ENCODE data around the gene LSP1. TPM values are rescaled to one million over a fixed set of nuclear protein-coding genes. Genes with fewer than 3 reads are reported as not detected.

Gene LSP1
- total RNA-seq, 2 experiments from 2014 or later = 228 to 232 TPM

DNA sequence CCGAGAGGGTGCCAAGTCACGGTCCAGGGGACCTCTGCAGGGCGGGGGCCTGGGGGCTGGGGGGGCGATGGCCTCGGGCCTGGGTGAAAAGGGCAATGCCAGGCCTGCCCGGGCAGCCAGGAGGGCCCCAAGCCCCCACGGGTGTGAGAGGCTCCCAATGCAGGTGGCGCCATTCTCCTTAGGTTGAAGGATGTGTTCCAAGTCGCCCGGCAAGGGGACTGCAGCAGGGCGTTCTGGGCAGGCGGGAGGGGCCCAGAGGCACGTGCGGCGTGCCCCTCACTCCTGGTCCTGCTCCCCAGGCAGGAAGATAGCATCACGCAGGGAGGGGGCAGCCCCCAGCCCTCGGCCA lies 14.8 kb upstream of the LSP1 start:
- no peaks in the 10 kb centered on the region for H3K36me3 Mint-ChIP-seq (ENCODE audit: low read depth)
- H3K27me3 Mint-ChIP-seq = no peaks in the 10 kb centered on the region
- Histone ChIP-seq H3K4me1 (ENCODE audit: insufficient read depth, low read length) (peaks cover 29% of the 10 kb centered on the region), H3K27me3 (ENCODE audit: control insufficient read depth in 1 of 2, insufficient read depth in 2 of 2, low read length in 2 of 2) (peaks cover 1 to 2% of the 10 kb centered on the region in 2 experiments), H3K4me3 (ENCODE audit: low read length) (no peak overlapping the region), H3K27ac (ENCODE audit: low read depth in 1 of 2, low read length in 2 of 2) (no peak overlapping the region), H3K36me3 (ENCODE audit: insufficient read depth, low read length) (no peaks in the 10 kb centered on the region), H3K9me3 (ENCODE audit: control insufficient read depth in 1 of 2, insufficient read depth in 1 of 2, low read length in 2 of 2) (peaks cover 0 to 3% of the 10 kb centered on the region in 2 experiments)
- intact Hi-C loops (cut with DNase I, micrococcal nuclease) = loop anchor here in 1 of 2 experiments (1.0 kb wide), 1 partner anchor 15 kb away; the partner anchor contains the start of gene LSP1
- CTCF ChIA-PET = interaction anchor here (1.1 kb wide), 1 partner anchor 44 kb away, joined by 4 read pairs; no protein-coding TSS in a partner anchor
- ATAC-seq (ENCODE audit: poor library complexity) = no peak
- peak in 3 of 14 experiments; percentile 23 to 49 (median 24) for DNase-seq
- peaks cover 12% of the 10 kb centered on the region for H3K4me1 Mint-ChIP-seq (ENCODE audit: low read depth)
- no peaks in the 10 kb centered on the region for H3K9me3 Mint-ChIP-seq
- POLR2A ChIA-PET = interaction anchor here (1.2 to 1.3 kb wide), 2 partner anchors 14 to 163 kb away, joined by 3 to 4 read pairs; partner anchors contain the start of gene LSP1
- TF ChIP-seq, protein P1, sequence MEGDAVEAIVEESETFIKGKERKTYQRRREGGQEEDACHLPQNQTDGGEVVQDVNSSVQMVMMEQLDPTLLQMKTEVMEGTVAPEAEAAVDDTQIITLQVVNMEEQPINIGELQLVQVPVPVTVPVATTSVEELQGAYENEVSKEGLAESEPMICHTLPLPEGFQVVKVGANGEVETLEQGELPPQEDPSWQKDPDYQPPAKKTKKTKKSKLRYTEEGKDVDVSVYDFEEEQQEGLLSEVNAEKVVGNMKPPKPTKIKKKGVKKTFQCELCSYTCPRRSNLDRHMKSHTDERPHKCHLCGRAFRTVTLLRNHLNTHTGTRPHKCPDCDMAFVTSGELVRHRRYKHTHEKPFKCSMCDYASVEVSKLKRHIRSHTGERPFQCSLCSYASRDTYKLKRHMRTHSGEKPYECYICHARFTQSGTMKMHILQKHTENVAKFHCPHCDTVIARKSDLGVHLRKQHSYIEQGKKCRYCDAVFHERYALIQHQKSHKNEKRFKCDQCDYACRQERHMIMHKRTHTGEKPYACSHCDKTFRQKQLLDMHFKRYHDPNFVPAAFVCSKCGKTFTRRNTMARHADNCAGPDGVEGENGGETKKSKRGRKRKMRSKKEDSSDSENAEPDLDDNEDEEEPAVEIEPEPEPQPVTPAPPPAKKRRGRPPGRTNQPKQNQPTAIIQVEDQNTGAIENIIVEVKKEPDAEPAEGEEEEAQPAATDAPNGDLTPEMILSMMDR (IDR thresholded peaks at IDR 0.05) = no peak
- no peak overlapping the region for H3K4me3 Mint-ChIP-seq
- no peak overlapping the region for H3K27ac Mint-ChIP-seq

DNA sequence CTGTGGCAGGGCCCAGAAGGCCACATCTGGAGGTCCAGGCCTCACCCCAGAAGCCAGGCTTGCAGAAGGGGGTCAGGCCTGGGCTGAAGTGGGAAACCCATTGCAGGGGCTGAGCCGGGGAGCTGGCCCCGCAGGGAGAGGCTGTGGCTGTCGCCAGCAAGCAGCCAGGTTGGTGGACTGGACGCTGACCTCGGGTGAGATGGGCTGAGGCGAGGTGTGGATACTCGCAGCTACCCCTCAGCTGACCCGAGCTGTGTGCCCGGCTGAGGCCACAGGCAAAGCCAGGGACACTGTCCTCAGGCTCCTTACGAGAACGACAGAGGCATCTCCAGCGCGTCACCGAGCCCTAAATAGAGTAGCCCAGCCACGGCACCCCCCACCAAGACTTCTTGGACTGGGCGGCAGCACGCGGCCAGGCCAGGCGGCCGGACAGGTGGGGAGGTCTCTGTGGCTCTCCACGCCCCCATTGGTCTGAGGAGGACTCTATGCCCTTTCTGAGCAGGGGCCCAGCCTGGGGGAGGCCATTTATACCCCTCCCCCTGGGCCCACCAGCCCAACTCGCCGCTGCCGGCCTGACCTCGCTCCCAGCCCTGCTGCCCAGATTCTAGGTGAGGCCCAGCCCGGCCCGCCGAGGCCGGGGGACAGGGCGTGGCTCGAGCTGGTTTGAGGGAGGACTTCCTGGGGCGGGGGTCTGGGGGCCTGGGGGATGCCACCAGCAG lies 14.3 kb upstream of the LSP1 start, which contains the start of gene TNNI2:
Gene TNNI2 (plus strand): TSS at position 556 of the 719 bp plus-strand sequence. CDS start 716 bp downstream, outside the sequence.
- intact Hi-C loops (cut with DNase I, micrococcal nuclease) = loop anchor here in 1 of 2 experiments (1.0 kb wide), 1 partner anchor 15 kb away; the partner anchor contains the start of gene LSP1
- H3K27ac ChIP-seq (ENCODE audit: low read depth in 1 of 2, low read length in 2 of 2) = no peak within 1 kb of the TSS
- no peaks in the 10 kb centered on the region for H3K27me3 Mint-ChIP-seq
- H3K4me3 Mint-ChIP-seq = no peak within 1 kb of the TSS
- peaks cover 34% of the 10 kb centered on the region for H3K4me1 ChIP-seq (ENCODE audit: insufficient read depth, low read length)
- no peak within 1 kb of the TSS for H3K4me3 ChIP-seq (ENCODE audit: low read length)
- peaks cover 0 to 2% of the 10 kb centered on the region in 2 experiments for H3K27me3 ChIP-seq (ENCODE audit: control insufficient read depth in 1 of 2, insufficient read depth in 2 of 2, low read length in 2 of 2)
- no peaks in the 10 kb centered on the region for H3K36me3 Mint-ChIP-seq (ENCODE audit: low read depth)
- ATAC-seq (ENCODE audit: poor library complexity) = no peak
- no peak within 1 kb of the TSS for H3K27ac Mint-ChIP-seq
- TF ChIP-seq, protein P1 (IDR thresholded peaks at IDR 0.05) = no peak
- H3K36me3 ChIP-seq (ENCODE audit: insufficient read depth, low read length) = no peaks in the 10 kb centered on the region
- H3K4me1 Mint-ChIP-seq (ENCODE audit: low read depth) = peaks cover 17% of the 10 kb centered on the region
- ChIA-PET CTCF (interaction anchor here (1.1 kb wide), 1 partner anchor 44 kb away, joined by 4 read pairs; no protein-coding TSS in a partner anchor), POLR2A (interaction anchor here (1.2 to 1.3 kb wide), 2 partner anchors 14 to 162 kb away, joined by 3 to 4 read pairs; partner anchors contain the start of gene LSP1)
- DNase-seq = peak in 2 of 14 experiments; percentile 7 to 36
- no peaks in the 10 kb centered on the region for H3K9me3 Mint-ChIP-seq
- peaks cover 0 to 3% of the 10 kb centered on the region in 2 experiments for H3K9me3 ChIP-seq (ENCODE audit: control insufficient read depth in 1 of 2, insufficient read depth in 1 of 2, low read length in 2 of 2)

DNA sequence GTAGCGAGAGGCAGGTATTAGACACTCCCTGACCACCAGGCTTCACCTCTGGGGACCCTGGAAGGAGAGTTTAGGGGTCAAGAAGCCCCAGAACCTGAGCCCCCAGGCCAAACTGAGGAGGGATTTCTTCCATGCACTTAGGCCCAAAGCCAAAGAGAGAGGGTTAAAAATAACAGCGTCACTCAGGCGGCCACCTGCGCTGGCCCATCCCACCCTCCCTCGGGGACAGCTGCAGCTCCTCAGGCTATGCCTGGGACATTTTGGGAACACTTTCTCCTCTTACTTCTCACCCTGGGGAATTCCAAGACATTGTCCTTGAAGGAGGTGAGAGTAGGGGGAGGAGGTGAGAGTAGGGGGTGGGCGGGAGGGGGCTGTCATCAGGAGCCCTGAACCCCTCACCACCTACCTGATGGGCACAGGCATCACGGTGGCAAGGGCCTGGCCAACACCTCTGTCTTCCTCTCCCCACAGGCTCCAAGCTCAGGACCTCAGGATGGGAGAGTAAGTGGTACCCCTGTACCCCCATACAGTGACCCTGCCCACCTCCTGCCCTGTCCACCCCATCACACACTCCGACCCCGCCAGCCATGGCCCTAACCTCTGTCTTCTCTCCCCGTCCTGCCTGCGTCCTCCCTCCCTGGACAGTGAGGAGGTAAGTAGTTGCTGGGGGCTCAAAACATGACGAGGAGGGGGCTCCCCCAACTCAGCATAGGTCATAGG lies 13.5 kb upstream of the LSP1 start:
- Histone ChIP-seq H3K27ac (ENCODE audit: low read depth in 1 of 2, low read length in 2 of 2) (no peak overlapping the region), H3K9me3 (ENCODE audit: control insufficient read depth in 1 of 2, insufficient read depth in 1 of 2, low read length in 2 of 2) (peaks cover 0 to 3% of the 10 kb centered on the region in 2 experiments), H3K4me3 (ENCODE audit: low read length) (no peak overlapping the region), H3K4me1 (ENCODE audit: insufficient read depth, low read length) (peaks cover 42% of the 10 kb centered on the region), H3K36me3 (ENCODE audit: insufficient read depth, low read length) (no peaks in the 10 kb centered on the region), H3K27me3 (ENCODE audit: control insufficient read depth in 1 of 2, insufficient read depth in 2 of 2, low read length in 2 of 2) (peaks cover 0 to 2% of the 10 kb centered on the region in 2 experiments)
- ChIA-PET CTCF (interaction anchor here (1.1 kb wide), 1 partner anchor 43 kb away, joined by 4 read pairs; no protein-coding TSS in a partner anchor), POLR2A (interaction anchor here (1.2 to 1.3 kb wide), 2 partner anchors 13 to 161 kb away, joined by 3 to 4 read pairs; partner anchors contain the start of gene LSP1)
- Mint-ChIP-seq H3K9me3 (no peaks in the 10 kb centered on the region), H3K36me3 (ENCODE audit: low read depth) (no peaks in the 10 kb centered on the region), H3K27ac (no peak overlapping the region), H3K4me3 (no peak overlapping the region), H3K27me3 (no peaks in the 10 kb centered on the region), H3K4me1 (ENCODE audit: low read depth) (peaks cover 25% of the 10 kb centered on the region)
- intact Hi-C loops (cut with DNase I, micrococcal nuclease) = no loop called here
- TF ChIP-seq, protein P1 (IDR thresholded peaks at IDR 0.05) = no peak
- ATAC-seq (ENCODE audit: poor library complexity) = no peak
- DNase-seq = peak in 1 of 14 experiments; percentile 13
